ENCODE results near the gene RBM45. TPM values are rescaled to one million over a fixed set of nuclear protein-coding genes. Genes with fewer than 3 reads are reported as not detected.

Gene RBM45
- total RNA-seq, 1 experiment from 2014 or later = 10.5 TPM

DNA sequence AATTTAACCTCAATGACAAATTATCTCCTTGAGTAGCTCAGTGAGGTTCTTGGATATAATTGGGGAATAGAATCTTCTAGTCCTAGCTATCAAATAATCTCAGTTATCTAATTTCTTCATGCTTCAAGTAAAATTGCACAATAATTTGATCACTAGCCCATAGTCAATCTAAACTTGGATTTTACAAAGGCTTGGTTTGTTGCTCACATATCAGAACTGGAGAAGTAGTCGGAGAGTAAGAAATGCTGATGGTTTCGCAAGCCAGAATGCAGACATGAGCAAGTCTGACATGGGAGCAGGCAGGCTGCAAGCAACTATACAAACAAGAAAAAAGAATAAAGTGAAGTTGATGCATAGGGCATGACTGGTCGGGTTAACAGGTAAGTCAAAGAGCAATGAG, 28.0 kb upstream of the RBM45 start:
- CTCF ChIA-PET = no interaction called here
- H3K36me3 ChIP-seq (ENCODE audit: low read depth, low read length) = no peaks in the 10 kb centered on the region
- H3K4me2 ChIP-seq (ENCODE audit: low read length) = no peak overlapping the region
- TF ChIP-seq, protein P1, sequence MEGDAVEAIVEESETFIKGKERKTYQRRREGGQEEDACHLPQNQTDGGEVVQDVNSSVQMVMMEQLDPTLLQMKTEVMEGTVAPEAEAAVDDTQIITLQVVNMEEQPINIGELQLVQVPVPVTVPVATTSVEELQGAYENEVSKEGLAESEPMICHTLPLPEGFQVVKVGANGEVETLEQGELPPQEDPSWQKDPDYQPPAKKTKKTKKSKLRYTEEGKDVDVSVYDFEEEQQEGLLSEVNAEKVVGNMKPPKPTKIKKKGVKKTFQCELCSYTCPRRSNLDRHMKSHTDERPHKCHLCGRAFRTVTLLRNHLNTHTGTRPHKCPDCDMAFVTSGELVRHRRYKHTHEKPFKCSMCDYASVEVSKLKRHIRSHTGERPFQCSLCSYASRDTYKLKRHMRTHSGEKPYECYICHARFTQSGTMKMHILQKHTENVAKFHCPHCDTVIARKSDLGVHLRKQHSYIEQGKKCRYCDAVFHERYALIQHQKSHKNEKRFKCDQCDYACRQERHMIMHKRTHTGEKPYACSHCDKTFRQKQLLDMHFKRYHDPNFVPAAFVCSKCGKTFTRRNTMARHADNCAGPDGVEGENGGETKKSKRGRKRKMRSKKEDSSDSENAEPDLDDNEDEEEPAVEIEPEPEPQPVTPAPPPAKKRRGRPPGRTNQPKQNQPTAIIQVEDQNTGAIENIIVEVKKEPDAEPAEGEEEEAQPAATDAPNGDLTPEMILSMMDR (conservative IDR thresholded peaks at IDR 0.05; ENCODE audit: low read depth, low read length) = no peak
- TF ChIP-seq EZH2 (IDR thresholded peaks at IDR 0.05; ENCODE audit: low read length, unreplicated experiment) (no peak), EZH2phosphoT487 (IDR thresholded peaks at IDR 0.05; ENCODE audit: borderline replicate concordance, low read length) (no peak)
- H3K79me2 ChIP-seq (ENCODE audit: low read length) = no peaks in the 10 kb centered on the region
- no peaks in the 10 kb centered on the region for H3K4me1 ChIP-seq (ENCODE audit: insufficient read depth, low read length)
- intact Hi-C loops (cut with micrococcal nuclease) = no loop called here
- H3K27me3 ChIP-seq (ENCODE audit: low read length) = 0 out of 2 replicates have a peak, but pooled peaks cover 5% of the 10 kb centered on the region
- H3K9ac ChIP-seq (ENCODE audit: low read length) = no peak overlapping the region
- H3K27ac ChIP-seq (ENCODE audit: low read length) = no peak overlapping the region
- no TSS peak for BruUV-seq (replicated peaks)
- no peak overlapping the region for H3K4me3 ChIP-seq (ENCODE audit: low read length)
- no peaks in the 10 kb centered on the region for H3K9me2 ChIP-seq (replicated peaks; ENCODE audit: low read length)
- ATAC-seq (no peak), DNase-seq (no peak)
- H4K20me1 ChIP-seq (ENCODE audit: low read length) = no peaks in the 10 kb centered on the region
- no peaks in the 10 kb centered on the region for H3F3A ChIP-seq (ENCODE audit: low read length, unreplicated experiment)
- POLR2A ChIA-PET (ENCODE audit: unreplicated experiment) = no interaction called here
- no peak overlapping the region for H2AFZ ChIP-seq (ENCODE audit: low read length)
- no peaks in the 10 kb centered on the region for H3K9me3 ChIP-seq (ENCODE audit: low read length)

DNA sequence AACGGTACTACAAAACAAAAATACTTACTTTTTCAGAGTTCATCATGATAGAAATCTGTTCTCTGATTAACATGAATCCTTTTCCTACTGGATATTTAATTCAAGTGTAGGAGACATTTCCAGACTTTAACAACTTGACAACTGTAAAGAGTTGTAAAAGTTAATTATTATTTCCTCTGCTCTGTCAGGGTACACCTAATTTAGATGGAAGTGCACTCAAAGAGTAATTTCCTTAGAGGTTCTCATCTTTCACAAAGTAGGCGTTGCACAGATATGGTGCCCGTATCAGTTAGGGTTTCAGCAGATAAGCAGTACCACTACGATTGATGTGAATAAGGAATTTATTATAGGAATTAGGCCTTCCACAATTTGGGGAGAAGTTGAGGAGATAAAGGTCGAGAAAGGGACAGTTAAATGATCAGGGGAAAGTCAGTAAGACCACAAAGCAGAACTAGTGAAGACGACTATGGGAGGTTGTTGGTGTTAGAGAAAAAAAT, 23.4 kb upstream of the RBM45 start:
- no peaks in the 10 kb centered on the region for H3K4me1 ChIP-seq (ENCODE audit: insufficient read depth, low read length)
- H3K27me3 ChIP-seq (ENCODE audit: low read length) = 0 out of 2 replicates have a peak, but pooled peaks cover 5% of the 10 kb centered on the region
- DNase-seq = no peak
- CTCF ChIA-PET = no interaction called here
- intact Hi-C loops (cut with micrococcal nuclease) = no loop called here
- POLR2A ChIA-PET (ENCODE audit: unreplicated experiment) = no interaction called here
- no peak for ATAC-seq
- no peak for TF ChIP-seq EZH2 (IDR thresholded peaks at IDR 0.05; ENCODE audit: low read length, unreplicated experiment)
- TF ChIP-seq, protein P1 (conservative IDR thresholded peaks at IDR 0.05; ENCODE audit: low read depth, low read length) = no peak
- no peak for TF ChIP-seq EZH2phosphoT487 (IDR thresholded peaks at IDR 0.05; ENCODE audit: borderline replicate concordance, low read length)
- H3K27ac ChIP-seq (ENCODE audit: low read length) = no peak overlapping the region
- no peaks in the 10 kb centered on the region for H3K36me3 ChIP-seq (ENCODE audit: low read depth, low read length)
- H3K4me2 ChIP-seq (ENCODE audit: low read length) = no peak overlapping the region
- no TSS peak for BruUV-seq (replicated peaks)
- no peaks in the 10 kb centered on the region for H3K9me3 ChIP-seq (ENCODE audit: low read length)
- H4K20me1 ChIP-seq (ENCODE audit: low read length) = no peaks in the 10 kb centered on the region
- H3K9me2 ChIP-seq (replicated peaks; ENCODE audit: low read length) = no peaks in the 10 kb centered on the region
- H3F3A ChIP-seq (ENCODE audit: low read length, unreplicated experiment) = no peaks in the 10 kb centered on the region
- no peak overlapping the region for H3K4me3 ChIP-seq (ENCODE audit: low read length)
- H2AFZ ChIP-seq (ENCODE audit: low read length) = no peak overlapping the region
- no peaks in the 10 kb centered on the region for H3K79me2 ChIP-seq (ENCODE audit: low read length)
- no peak overlapping the region for H3K9ac ChIP-seq (ENCODE audit: low read length)

DNA sequence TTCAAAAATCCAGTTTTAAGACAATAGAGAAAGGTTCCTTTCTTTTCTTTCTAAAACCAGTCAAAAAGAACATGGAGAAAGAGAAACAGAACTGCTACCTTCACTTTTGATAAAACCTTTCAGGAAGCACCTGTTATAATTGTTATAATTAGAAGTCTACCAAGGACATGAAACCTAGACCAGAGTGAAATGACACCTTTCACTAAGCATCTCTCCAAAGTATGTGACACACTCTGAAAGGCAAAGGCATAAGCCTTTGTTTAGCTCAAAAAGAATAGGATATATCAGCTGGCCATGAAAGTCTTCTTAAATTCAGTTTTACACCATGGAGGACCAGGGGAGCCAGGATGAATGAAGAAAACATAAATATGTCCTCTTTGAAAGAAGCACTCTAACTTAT, 18.8 kb upstream of the RBM45 start:
- Histone ChIP-seq H3K36me3 (ENCODE audit: low read depth, low read length) (no peaks in the 10 kb centered on the region), H3K4me1 (ENCODE audit: insufficient read depth, low read length) (no peaks in the 10 kb centered on the region), H3F3A (ENCODE audit: low read length, unreplicated experiment) (no peaks in the 10 kb centered on the region), H4K20me1 (ENCODE audit: low read length) (no peaks in the 10 kb centered on the region), H3K27ac (ENCODE audit: low read length) (no peak overlapping the region), H3K9me2 (replicated peaks; ENCODE audit: low read length) (no peaks in the 10 kb centered on the region), H2AFZ (ENCODE audit: low read length) (no peak overlapping the region), H3K9ac (ENCODE audit: low read length) (no peak overlapping the region), H3K4me3 (ENCODE audit: low read length) (no peak overlapping the region), H3K4me2 (ENCODE audit: low read length) (no peak overlapping the region), H3K27me3 (ENCODE audit: low read length) (no peaks in the 10 kb centered on the region), H3K9me3 (ENCODE audit: low read length) (no peaks in the 10 kb centered on the region), H3K79me2 (ENCODE audit: low read length) (no peaks in the 10 kb centered on the region)
- CTCF ChIA-PET = no interaction called here
- no peak for ATAC-seq
- DNase-seq = no peak
- intact Hi-C loops (cut with micrococcal nuclease) = no loop called here
- POLR2A ChIA-PET (ENCODE audit: unreplicated experiment) = no interaction called here
- no TSS peak for BruUV-seq (replicated peaks)
- TF ChIP-seq, protein P1 (conservative IDR thresholded peaks at IDR 0.05; ENCODE audit: low read depth, low read length) = no peak
- TF ChIP-seq EZH2phosphoT487 (IDR thresholded peaks at IDR 0.05; ENCODE audit: borderline replicate concordance, low read length) = no peak
- TF ChIP-seq EZH2 (IDR thresholded peaks at IDR 0.05; ENCODE audit: low read length, unreplicated experiment) = no peak
